K562 (cell line): ENCODE data around the gene PCCA. TPM values are rescaled to one million over a fixed set of nuclear protein-coding genes. Genes with fewer than 3 reads are reported as not detected.
A peak's percentile ranks its signal among the peaks of the same experiment; 100 is the strongest.

ENCODE experiments used
- CHD1 ChIP-seq: fragments of 200-600 bp; sonication (generic); IDR thresholded peaks from one replicate; pipeline ENCODE4 v1.6.1; 2012; ENCODE audit warnings: mild to moderate bottlenecking, moderate library complexity, low read length, inconsistent platforms
- CREM ChIP-seq: IDR thresholded peaks from 2 replicates; pipeline ENCODE4 v1.6.1; 2014; ENCODE audit warnings: antibody characterized with exemption, low read depth
- HMG20A ChIP-seq: fragments of 450-650 bp; formaldehyde crosslinking; conservative IDR thresholded peaks from 2 replicates; pipeline ENCODE4 v1.4.0; 2020; ENCODE audit warnings: mild to moderate bottlenecking, mixed read lengths
- MED1 ChIP-seq: sonication (generic); formaldehyde crosslinking; IDR thresholded peaks from 2 replicates; pipeline ENCODE4 v1.8.1; 2023; ENCODE audit warnings: missing genetic modification reagents, borderline replicate concordance
- MYNN ChIP-seq, 2 experiments: sonication (generic); formaldehyde crosslinking in 1 of 2; IDR thresholded peaks; 2 replicates each; pipeline versions ENCODE4 v1.5.0 to v1.6.1; 2016 to 2020; ENCODE audit warnings: antibody characterized with exemption in 1 of 2, missing genetic modification reagents in 1 of 2
- NFE2L1 ChIP-seq: fragments of 450-650 bp; IDR thresholded peaks from 2 replicates; pipeline ENCODE4 v1.6.1; 2016; ENCODE audit warnings: missing genetic modification characterization, low read depth, mild to moderate bottlenecking, missing compliant biosample characterization, moderate library complexity, borderline replicate concordance
- PML ChIP-seq: IDR thresholded peaks from 2 replicates; pipeline ENCODE4 v1.6.1; 2012; ENCODE audit warnings: low read length, inconsistent platforms
- ZNF644 ChIP-seq: fragments of 200-800 bp; sonication (Bioruptor generic); IDR thresholded peaks from 2 replicates; pipeline ENCODE4 v1.6.1; 2016; ENCODE audit warnings: low read depth, missing genetic modification characterization, missing compliant biosample characterization
- polyA plus RNA-seq, 8 experiments: library from polyadenylated mRNA; depleted of rRNA in 4 of 8; stranded (reverse) in 5 of 8; unstranded in 3 of 8; fragments of >200 nt; fragmentation: Nextera tagmentation in 2 of 8; fragmentation: Illumina TruSeq in 1 of 8; extraction: Ambion mirVana in 2 of 8; extraction: Trizol in 1 of 8; gene quantifications; 2 replicates each; pipeline versions ENCODE4 v1.2.1 to v1.2.3, GENCODE V29; 2011 to 2014; ENCODE audit warnings: inconsistent platforms in 1 of 8, missing spikeins in 1 of 8
- total RNA-seq, 7 experiments: library from RNA; depleted of rRNA in 6 of 7; stranded (reverse); fragments of >200 nt in 6 of 7; fragmentation: Illumina TruSeq in 2 of 7; extraction: Trizol in 2 of 7; gene quantifications; 2 replicates each; pipeline versions ENCODE4 v1.2.1 to v1.2.3, GENCODE V29; 2011 to 2021; ENCODE audit warnings: low replicate concordance in 1 of 7
- TF ChIP-seq, protein P1 (sequence below): sonication (generic); IDR thresholded peaks from 2 replicates; pipeline ENCODE4 v1.6.1; 2016
- TF ChIP-seq, protein P2 (sequence below), 2 experiments: fragments of 450-650 bp; IDR thresholded peaks; 2 replicates each; pipeline ENCODE4 v1.6.1; 2016; ENCODE audit warnings: mild to moderate bottlenecking in 2 of 2, borderline replicate concordance in 1 of 2, low read depth in 1 of 2, moderate library complexity in 1 of 2
- TF ChIP-seq, protein P3 (sequence below), 2 experiments: IDR thresholded peaks; 2 replicates each; pipeline ENCODE4 v1.6.1; 2012; ENCODE audit warnings: improper control_type of control experiment in 2 of 2, low read depth in 2 of 2, low read length in 2 of 2, borderline replicate concordance in 1 of 2

The PCCA gene
- total and polyA plus RNA-seq, 9 of the 15 experiments (the other 6 are each of a cell fraction or from before 2014, with no cell fraction given), result 5.2 to 14.1 (median 9.7) TPM

DNA sequence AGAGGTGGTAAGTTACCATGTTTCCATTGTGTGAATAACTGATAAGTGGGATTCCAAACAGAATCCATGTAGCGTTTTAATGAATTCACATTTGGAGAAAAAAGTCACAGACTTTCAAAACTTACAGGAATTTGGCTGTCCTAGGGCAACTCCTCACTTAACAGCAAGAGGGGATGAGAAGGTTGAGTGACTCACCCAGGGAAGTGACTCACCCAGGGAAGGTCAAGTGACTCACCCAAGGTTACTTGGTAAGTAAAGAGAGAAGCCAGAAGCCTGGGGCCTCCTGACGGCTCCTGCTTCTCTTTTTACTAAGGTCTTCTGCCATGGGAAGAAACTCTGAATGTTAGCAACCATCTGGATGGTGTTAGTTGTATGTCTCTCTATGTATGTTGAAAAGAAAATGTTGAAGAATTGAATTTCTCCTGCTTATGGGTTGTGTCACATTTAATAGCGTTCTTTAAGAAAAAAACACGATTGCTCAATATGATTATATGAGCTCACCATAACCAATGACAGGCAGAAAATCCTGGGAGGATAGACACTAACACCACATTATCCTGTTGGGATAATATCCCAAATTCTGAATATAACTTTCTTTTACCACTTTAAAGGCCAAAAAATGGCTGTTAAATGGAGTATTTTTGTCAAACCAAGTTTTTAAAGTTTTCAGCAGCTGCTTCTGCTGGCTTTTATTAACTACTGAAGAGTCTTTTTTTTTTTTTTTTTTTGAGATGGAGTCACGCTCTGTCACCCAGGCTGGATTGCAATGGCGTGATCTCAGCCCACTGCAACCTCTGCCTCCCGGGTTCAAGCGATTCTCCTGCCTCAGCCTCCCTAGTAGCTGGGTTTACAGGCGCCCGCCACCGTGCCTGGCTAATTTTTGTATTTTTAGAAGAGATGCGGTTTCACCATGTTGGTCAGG is 304.1 kb downstream of the PCCA start (continued):
- TF ChIP-seq, protein P1, sequence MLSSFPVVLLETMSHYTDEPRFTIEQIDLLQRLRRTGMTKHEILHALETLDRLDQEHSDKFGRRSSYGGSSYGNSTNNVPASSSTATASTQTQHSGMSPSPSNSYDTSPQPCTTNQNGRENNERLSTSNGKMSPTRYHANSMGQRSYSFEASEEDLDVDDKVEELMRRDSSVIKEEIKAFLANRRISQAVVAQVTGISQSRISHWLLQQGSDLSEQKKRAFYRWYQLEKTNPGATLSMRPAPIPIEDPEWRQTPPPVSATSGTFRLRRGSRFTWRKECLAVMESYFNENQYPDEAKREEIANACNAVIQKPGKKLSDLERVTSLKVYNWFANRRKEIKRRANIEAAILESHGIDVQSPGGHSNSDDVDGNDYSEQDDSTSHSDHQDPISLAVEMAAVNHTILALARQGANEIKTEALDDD, result peak; percentile 86
- TF ChIP-seq, protein P2, sequence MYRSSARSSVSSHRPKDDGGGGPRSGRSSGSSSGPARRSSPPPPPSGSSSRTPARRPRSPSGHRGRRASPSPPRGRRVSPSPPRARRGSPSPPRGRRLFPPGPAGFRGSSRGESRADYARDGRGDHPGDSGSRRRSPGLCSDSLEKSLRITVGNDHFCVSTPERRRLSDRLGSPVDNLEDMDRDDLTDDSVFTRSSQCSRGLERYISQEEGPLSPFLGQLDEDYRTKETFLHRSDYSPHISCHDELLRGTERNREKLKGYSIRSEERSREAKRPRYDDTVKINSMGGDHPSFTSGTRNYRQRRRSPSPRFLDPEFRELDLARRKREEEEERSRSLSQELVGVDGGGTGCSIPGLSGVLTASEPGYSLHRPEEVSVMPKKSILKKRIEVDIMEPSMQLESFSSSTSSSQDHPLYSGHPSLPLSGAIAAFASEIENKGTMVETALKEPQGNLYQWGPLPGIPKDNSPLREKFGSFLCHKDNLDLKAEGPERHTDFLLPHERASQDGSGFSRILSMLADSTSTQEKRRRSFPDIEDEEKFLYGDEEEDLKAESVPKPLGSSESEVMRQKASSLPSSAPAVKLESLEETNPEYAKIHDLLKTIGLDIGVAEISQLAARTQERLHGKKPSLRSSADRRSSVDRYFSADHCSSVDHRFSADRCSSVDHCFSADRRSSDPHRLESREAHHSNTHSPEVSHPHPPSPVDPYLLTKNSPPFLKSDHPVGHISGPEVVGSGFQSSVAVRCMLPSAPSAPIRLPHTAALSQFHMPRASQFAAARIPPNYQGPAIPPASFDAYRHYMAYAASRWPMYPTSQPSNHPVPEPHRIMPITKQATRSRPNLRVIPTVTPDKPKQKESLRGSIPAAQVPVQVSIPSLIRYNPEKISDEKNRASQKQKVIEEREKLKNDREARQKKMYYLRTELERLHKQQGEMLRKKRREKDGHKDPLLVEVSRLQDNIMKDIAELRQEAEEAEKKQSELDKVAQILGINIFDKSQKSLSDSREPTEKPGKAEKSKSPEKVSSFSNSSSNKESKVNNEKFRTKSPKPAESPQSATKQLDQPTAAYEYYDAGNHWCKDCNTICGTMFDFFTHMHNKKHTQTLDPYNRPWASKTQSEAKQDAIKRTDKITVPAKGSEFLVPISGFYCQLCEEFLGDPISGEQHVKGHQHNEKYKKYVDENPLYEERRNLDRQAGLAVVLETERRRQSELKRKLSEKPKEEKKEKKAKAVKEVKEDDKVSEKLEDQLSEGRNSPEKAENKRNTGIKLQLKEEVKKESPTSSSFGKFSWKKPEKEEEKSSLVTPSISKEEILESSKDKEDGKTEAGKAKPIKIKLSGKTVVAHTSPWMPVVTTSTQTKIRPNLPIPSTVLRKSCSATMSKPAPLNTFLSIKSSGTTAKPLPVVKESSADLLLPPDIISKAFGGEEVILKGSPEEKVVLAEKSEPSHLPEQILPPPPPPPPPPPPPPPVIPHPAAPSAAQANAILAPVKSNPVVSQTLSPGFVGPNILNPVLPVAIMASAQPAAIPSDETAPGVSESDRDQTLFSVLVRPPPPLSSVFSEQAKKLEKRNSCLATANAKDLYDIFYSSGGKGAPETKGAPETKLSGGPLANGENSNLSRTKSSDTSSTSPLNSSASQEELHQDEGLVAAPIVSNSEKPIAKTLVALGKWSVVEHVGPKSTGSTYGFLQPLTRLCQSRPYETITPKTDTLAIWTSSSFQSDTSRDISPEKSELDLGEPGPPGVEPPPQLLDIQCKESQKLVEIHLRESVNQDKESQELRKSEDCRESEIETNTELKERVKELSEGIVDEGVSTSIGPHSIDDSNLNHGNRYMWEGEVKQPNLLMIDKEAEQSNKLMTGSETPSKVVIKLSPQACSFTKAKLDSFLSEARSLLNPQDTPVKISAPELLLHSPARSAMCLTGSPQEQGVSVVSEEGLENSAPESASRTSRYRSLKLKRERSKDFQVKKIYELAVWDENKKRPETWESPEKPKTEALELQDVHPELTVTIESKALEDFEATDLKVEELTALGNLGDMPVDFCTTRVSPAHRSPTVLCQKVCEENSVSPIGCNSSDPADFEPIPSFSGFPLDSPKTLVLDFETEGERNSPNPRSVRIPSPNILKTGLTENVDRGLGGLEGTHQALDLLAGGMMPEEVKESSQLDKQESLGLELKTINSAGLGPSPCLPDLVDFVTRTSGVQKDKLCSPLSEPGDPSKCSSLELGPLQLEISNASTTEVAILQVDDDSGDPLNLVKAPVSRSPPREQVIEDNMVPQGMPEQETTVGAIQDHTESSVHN (IDR thresholded peaks at IDR 0.05; ENCODE audit: borderline replicate concordance in 1 of 2, low read depth in 1 of 2), result peak in 1 of 2 experiments; percentile 59; a peak in 2 of 4 replicates
- TF ChIP-seq, protein P3, sequence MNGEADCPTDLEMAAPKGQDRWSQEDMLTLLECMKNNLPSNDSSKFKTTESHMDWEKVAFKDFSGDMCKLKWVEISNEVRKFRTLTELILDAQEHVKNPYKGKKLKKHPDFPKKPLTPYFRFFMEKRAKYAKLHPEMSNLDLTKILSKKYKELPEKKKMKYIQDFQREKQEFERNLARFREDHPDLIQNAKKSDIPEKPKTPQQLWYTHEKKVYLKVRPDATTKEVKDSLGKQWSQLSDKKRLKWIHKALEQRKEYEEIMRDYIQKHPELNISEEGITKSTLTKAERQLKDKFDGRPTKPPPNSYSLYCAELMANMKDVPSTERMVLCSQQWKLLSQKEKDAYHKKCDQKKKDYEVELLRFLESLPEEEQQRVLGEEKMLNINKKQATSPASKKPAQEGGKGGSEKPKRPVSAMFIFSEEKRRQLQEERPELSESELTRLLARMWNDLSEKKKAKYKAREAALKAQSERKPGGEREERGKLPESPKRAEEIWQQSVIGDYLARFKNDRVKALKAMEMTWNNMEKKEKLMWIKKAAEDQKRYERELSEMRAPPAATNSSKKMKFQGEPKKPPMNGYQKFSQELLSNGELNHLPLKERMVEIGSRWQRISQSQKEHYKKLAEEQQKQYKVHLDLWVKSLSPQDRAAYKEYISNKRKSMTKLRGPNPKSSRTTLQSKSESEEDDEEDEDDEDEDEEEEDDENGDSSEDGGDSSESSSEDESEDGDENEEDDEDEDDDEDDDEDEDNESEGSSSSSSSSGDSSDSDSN (IDR thresholded peaks at IDR 0.05; ENCODE audit: borderline replicate concordance in 1 of 2, low read depth in 2 of 2, low read length in 2 of 2), result 0 out of 4 replicates have a peak, but pooled peaks have one; percentile 33 to 46
- no peak for TF ChIP-seq HMG20A (CRISPR knock-in tag)
- no peak for TF ChIP-seq MED1 (CRISPR knock-in tag)
- no peak; the same call in 1 of the 2 replicates for TF ChIP-seq NFE2L1 (tag)
- 0 out of 2 replicates have a peak, but pooled peaks have one; percentile 25 for TF ChIP-seq PML
- TF ChIP-seq CREM, result peak; percentile 53; the same call in 1 of the 2 replicates
- TF ChIP-seq ZNF644, result peak; percentile 30; the same call in 1 of the 2 replicates
- TF ChIP-seq CHD1, result no peak
- TF ChIP-seq MYNN (IDR thresholded peaks at IDR 0.05), result no peak
- no peak for TF ChIP-seq MYNN (CRISPR knock-in tag; IDR thresholded peaks at IDR 0.05)
